ENCODE measurements around the gene ADRA1B. TPM values are rescaled to one million over a fixed set of nuclear protein-coding genes. Genes with fewer than 3 reads are reported as not detected.
A peak's percentile ranks its signal among the peaks of the same experiment; 100 is the strongest.

ADRA1B gene
- total RNA-seq, 2 donors from 2014 or later, result 0.32 to 0.69 TPM

DNA sequence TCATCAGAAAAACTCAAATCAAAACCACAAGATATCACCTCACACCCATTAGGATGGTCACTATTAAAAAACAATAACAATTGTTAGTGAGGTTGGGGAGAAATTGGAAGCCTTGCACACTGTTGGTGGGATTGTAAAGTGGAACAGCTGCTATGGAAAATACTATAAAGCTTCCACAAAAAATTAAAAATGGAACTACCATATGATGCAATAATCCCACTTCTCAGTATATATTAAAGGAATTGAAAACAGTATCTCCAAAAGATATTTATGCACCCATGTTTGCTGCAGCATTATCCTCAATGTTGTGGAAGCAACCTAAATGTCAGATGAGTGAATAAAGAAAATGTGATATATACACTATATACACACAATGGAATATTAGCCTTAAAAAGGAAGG, 14.5 kb upstream of the ADRA1B start:
- Histone ChIP-seq H3K9me3 (no peaks in the 10 kb centered on the region), H3K27ac (no peak overlapping the region), H3K4me3 (no peak overlapping the region), H3K4me1 (peaks cover 5% of the 10 kb centered on the region), H3K36me3 (no peaks in the 10 kb centered on the region), H3K27me3 (no peaks in the 10 kb centered on the region), H3K9ac (ENCODE audit: low read depth in 2 of 2, low read length in 2 of 2) (no peak overlapping the region)
- TF ChIP-seq CTCF (IDR thresholded peaks at IDR 0.05), result no peak
- DNase-seq, result no peak
- intact Hi-C loops (cut with DNase I), result no loop called here

GRCh38 chr5:159902444-159903121, 13.7 kb upstream of the ADRA1B start:
- H3K4me1 ChIP-seq, result peaks cover 5% of the 10 kb centered on the region
- no peak for TF ChIP-seq CTCF (IDR thresholded peaks at IDR 0.05)
- H3K27ac ChIP-seq, result no peak overlapping the region
- H3K27me3 ChIP-seq, result no peaks in the 10 kb centered on the region
- no peak for DNase-seq
- no peak overlapping the region for H3K9ac ChIP-seq (ENCODE audit: low read depth in 2 of 2, low read length in 2 of 2)
- H3K36me3 ChIP-seq, result no peaks in the 10 kb centered on the region
- no peaks in the 10 kb centered on the region for H3K9me3 ChIP-seq
- H3K4me3 ChIP-seq, result no peak overlapping the region
- intact Hi-C loops (cut with DNase I), result no loop called here

DNA sequence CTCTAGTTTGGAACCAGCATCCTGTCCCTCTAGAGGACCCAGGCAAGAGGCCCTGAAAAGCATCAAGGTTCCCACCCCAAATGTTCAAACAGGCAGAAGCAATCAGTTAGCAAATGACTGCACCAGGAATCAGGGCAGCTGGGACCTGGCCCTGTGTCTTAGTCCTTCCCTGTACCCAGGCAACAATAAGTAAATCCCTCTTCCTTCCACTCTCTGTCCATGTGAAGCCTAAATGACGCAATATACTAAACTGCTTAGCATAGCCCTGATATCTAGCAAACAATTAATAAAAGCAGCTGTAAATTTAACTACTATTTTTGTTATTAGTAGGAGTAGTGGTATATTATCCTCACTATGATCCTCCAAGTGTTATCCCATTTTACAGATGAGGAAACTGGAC, 13.2 kb upstream of the ADRA1B start:
- no peak for DNase-seq
- Histone ChIP-seq H3K27me3 (no peaks in the 10 kb centered on the region), H3K9me3 (no peaks in the 10 kb centered on the region), H3K36me3 (no peaks in the 10 kb centered on the region), H3K27ac (no peak overlapping the region), H3K4me3 (no peak overlapping the region), H3K4me1 (peaks cover 5% of the 10 kb centered on the region), H3K9ac (ENCODE audit: low read depth in 2 of 2, low read length in 2 of 2) (no peak overlapping the region)
- intact Hi-C loops (cut with DNase I), result no loop called here
- TF ChIP-seq CTCF (IDR thresholded peaks at IDR 0.05), result no peak

- DNase-seq, result no peak
- TF ChIP-seq CTCF (IDR thresholded peaks at IDR 0.05), result no peak
- intact Hi-C loops (cut with DNase I), result no loop called here
- Histone ChIP-seq H3K27me3 (no peaks in the 10 kb centered on the region), H3K36me3 (no peaks in the 10 kb centered on the region), H3K4me3 (no peak overlapping the region), H3K27ac (peak overlapping the region; percentile 24), H3K9ac (ENCODE audit: low read depth in 2 of 2, low read length in 2 of 2) (no peak overlapping the region), H3K4me1 (peaks cover 5% of the 10 kb centered on the region), H3K9me3 (no peaks in the 10 kb centered on the region)
Observed at GRCh38 chr5:159904874-159905273, 11.4 kb upstream of the ADRA1B start.

- no peak for TF ChIP-seq CTCF (IDR thresholded peaks at IDR 0.05)
- no peaks in the 10 kb centered on the region for H3K9me3 ChIP-seq
- no peak overlapping the region for H3K4me3 ChIP-seq
- H3K27ac ChIP-seq, result peak overlapping the region; percentile 24
- peaks cover 5% of the 10 kb centered on the region for H3K4me1 ChIP-seq
- H3K9ac ChIP-seq (ENCODE audit: low read depth in 2 of 2, low read length in 2 of 2), result no peak overlapping the region
- no peaks in the 10 kb centered on the region for H3K27me3 ChIP-seq
- DNase-seq, result peak; percentile 65
- no peaks in the 10 kb centered on the region for H3K36me3 ChIP-seq
- intact Hi-C loops (cut with DNase I), result no loop called here
Observed at GRCh38 chr5:159905496-159905895, 10.8 kb upstream of the ADRA1B start.
